ACHN (cell line): Measurements from ENCODE around the gene AGAP1.

Source experiments
- DNase-seq: peaks from one replicate; pipeline ENCODE4 v3.0.0-alpha.2; 2015
- in situ Hi-C: cut with HindIII; loops from 2 replicates; pipeline ENCODE4 v1.10.0; 2017; ENCODE audit warnings: low sequenced_read_pairs, low pct_ligation_motif_present, low pct_unique_long_range_greater_than_20kb

AGAP1 gene

DNA sequence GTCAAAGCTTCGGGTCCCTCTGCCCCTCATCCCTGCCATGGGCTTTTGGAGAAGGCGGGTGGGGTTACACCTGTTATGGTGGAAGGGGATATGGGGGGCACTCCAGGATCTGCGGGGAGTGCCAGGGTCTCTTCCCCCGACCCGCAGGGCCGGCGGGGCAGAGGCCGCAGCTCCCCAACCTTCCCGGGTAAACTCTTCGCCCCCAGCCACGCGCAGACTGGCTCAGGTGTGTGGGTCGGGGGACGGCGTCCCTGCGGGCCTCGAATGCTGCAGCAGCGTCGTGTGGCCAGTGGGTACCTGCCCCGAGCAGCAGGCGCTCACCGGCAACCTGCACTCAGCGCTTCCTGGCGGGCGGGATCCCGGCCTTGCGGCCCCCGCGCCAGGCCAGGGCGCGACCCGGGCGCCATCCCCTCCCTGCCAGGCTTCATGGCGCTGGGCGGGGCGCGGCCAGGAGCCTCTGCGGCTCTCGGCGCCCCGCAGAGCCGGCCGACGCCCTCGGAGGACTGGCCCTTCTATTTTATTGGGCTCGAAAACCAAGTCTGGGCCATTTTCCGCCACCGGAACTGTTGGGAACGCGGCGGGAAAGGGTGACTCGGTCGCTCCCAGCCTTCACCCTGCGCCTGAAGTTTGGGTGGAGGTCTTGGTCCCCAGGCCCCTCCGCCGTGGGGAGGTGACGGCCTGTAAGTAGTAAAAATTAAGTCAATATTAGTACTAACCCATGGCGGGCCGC, 669.8 kb downstream of the AGAP1 start:
- no peak for DNase-seq

DNA sequence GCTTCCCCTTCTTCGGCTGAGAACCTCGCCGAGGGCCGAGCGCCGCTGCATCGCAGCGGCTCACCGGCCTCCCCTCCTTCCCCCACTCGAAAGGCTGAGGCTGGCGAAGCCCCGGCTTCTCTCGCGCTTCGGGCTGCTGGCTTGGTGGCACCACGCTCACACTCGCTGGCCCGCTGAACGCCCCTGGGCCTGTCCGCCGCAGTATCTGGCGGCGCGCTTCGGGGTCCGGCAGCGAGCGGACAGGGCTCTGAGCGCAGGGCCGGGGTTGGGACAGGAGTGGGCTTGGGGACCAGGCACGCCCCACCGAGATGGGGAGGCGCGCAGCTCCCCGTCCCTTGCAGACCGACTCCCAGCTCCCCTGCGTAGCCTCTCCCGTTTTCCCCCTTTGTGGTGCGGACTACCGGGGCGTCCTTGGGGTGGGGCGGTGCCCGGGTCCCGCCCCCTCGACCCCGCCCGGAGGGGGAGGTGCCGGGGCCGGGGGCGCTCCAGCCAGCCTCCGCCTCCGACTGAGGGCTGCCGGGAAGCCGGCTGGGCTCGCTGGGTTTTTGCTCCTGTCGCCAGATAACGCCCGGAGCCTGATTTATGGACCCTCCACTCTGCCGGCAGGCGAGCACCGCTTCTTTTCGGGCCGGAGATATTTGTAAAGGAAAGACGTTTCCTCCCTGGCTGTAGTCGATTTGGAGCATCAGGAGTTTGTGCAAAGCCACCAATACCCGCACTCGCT, 670.5 kb downstream of the AGAP1 start:
- DNase-seq, result no peak

More for the DNA sequence above, 669.8 kb downstream of the AGAP1 start:
- in situ Hi-C loops, result no loop called here

DNA sequence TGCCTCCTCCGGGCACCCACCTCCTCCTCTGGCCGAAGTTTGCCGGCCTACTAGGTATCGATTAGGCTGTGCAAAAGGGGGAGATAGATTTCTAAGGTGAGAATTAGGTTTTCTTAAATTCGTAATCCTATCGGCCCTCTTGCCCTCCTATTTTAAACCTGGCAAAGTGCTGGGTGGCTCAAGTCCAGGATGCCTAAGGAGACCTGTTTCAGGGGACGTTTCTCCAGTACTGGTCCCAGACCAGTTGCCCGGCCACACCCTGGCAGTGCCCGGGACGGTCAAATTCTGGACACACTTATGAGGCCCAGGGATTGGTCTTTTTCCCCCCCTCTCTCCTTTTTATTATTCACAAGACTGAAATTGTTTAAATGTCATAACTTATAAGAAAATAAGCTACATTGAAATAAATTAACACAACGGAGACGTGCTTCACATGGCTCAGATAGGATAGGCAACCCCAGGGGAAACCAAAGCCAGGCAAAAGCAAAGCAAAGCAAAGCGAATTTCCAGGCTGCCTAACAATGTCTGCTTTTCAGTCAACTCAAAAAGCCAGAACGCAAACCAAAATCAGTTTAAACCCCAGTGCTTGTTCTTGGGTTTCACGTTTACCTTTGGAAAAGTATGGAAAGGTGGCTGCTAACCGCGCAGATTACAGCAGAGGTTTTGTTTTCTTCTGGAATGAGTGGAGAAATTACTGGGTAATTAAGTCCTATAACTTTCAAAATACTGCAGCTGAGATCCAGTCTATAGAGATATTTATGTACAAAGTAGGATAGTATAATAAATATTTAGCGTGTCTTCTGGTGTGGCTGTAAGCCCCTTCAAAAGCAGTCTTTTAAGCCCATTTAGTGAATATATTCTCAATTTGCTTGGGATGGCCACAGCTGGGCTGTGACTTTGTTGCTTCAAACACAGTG, 671.3 kb downstream of the AGAP1 start:
- in situ Hi-C loops, result no loop called here
- DNase-seq, result no peak

More for the DNA sequence above, 670.5 kb downstream of the AGAP1 start:
- in situ Hi-C loops, result no loop called here

DNA sequence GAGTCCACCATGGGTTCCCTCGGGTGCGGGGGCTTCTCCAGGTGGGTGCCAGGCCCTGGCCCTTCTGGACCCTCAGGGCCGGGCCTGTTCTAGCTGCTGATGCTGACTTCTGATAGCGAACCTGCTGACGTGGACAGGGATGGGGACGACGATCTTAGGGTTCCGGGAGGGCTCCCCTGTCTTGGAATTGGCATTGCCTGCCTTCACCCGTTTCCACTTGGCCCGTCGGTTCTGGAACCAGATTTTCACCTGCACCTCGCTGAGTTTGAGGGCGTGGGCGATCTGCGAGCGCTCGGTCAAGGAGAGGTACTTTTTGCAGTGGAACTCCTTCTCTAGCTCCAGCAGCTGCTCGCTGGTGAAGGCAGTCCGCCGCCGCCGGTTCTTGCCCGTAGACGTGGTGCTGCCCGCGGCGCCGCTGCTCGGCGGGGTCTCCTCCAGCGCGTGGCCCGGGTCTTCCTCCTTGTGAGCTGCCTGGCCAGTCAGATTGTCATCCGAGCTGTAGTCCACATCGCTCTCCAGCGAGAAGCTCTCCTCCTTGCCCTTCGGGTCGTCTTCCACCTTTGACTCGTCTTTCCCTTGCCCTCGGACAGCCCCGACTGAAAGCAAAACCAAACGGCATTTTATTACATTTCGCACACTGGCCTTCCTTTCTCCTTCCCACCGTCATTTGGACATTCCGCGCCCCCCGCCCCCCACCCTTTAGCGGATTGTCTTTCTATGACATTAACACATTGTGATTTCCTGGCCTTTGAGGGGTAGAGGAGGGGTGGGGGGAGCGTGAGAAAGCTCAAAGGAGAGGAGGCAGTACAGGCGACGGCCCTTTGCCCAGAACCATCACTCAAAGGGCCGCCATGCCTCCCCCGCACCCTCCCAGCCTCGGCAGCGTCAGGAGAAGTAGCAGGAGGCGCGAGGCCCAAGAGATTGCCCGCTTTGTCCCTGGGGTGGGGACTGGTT, 672.3 kb downstream of the AGAP1 start:
- in situ Hi-C loops, result no loop called here
- DNase-seq, result no peak

DNA sequence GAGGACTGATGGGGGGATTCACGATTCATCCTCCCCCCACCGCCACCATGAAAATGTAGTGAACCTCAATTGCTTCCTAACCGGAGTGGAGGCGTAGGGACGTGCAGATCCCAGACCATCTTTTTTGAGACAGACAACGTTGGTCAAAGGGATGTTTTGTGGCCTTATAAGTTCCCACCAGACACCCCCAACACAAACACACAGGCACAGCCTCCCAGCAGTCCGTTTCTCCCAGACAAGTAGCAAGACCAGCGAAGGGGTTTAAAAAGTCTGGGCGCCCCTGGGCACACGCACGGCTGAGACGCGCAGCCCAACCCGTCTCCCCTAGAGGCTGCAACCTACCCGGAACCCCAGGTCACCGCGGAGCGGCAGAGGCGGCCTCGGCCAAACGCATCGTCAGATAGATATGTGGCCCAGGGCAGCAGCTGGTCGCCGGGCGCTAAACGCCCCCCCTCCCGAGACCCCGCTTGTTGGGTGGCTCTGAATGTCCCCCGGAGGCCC, 673.0 kb downstream of the AGAP1 start:
- in situ Hi-C loops, result no loop called here
- peak; percentile 33 for DNase-seq

DNA sequence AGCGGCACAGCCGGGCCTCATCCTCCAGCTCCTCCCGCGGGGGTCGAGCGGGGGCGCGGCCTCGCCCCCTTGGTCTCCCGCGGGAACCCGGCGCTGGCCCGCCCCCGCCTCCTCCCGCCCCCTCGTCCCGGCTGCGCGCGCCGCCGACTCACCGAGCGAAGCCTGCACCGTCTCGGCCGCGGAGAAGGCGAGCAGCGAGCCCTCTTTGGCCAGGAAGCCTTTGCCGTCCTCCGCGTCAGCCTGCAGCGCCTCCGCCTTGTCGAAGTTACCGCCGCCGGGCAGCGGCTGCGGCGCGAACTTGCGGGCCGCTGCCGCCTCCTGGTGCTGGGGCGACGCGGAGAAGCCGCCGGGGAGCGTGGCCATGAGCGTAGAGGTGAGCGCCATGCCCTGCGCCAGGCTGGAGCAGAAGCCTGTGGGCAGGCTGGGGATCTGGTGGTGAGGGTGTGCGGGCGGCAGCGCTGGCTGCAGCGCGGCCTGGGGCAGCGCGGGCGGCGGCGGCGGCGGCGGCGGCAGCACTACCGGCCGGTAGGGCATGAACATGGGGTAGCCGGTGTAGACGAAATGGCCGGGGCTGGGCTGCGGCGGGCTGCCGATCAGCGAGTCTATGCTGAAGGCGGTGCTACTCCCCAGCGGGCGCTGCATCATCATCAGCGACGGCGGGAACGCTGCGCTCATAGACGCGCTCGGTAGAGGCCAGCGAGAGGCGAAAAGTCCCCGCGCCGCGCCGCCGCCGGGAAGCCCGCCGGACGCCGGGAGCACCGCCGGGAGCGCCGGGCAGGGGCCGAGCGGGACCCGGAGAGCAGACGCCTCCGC, 673.7 kb downstream of the AGAP1 start:
- in situ Hi-C loops, result no loop called here
- peak; percentile 74 for DNase-seq

DNA sequence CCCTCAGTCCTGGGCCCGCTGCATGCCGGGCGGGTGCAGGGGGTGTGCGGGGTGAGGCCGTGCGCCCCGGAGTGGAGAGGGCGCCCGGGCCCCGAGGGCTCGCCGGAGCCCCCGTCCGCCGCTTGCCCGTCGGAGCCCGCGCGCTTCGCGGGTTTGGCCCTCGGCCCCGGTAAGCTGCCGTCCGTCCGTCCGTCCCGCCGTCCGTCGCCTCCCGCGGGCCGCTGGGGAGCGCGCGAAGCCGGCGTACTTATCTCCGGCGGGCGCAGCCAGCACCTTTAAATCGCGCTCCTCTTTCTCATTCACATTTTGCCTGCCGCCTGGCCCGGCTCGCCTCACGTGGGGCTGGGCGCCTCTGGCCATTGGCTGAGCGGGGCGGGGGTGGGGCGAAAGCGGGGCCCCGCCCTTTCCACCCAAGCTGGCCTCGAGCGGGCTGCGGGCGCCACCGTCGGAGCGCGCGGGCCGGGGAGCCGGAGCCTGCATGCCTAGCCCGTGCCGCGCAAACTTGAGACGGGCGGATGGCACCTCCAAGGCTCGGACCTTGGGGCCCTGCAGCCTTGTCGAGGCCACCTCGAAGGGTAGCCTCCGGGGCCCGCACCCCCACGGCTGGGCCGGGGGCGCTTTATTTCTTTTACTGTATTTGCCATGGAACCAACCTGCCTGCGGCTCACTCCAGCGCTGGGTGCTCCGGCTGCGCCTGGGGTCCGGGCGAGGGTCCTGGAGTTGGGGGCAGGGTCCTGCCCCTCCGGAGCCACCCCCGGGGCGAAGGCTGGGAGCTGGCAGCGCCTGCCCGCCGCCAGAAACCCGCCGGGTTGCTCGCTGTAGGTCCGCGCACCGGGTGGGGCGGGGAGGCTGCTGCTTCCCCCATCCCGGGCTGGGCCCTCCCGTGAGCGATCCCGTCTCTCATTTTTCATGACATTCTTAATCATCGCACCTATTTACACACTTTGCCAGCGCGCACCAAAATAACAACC, 674.6 kb downstream of the AGAP1 start, which contains the start of gene GBX2:
TSS of gene GBX2 (minus strand) at position 277 of the 971 bp plus-strand sequence. CDS start 415 bp downstream, outside the sequence.
- in situ Hi-C loops, result no loop called here
- peak; percentile 94 for DNase-seq

DNA sequence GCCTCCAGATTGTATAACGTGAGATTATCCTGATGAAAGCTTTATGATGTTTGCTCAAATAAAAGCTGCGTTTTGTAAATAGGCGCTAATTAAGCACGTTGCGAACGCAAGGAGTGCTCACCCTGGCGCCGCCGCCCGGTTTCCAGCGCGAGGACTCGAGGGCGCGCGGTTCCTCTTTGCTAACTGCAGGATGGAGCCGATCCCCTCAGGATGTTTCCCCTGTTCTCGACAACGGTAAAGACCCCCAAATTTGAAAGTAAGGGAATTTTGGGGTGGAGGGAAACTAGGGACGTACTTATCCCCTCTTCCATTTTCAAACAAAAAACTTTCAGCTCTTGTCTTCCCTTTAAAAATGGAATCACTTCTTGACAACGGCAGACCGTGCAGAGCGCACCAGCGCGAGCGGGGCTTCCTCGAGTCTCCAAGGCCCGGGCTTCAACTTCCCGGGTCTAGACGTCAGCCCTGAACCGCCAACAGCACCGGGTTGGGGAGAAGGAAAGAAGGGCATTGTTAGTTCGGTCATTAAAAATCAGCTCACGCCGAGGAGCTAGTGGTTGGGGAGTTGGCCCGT, 675.4 kb downstream of the AGAP1 start:
- DNase-seq, result no peak
- in situ Hi-C loops, result no loop called here

DNA sequence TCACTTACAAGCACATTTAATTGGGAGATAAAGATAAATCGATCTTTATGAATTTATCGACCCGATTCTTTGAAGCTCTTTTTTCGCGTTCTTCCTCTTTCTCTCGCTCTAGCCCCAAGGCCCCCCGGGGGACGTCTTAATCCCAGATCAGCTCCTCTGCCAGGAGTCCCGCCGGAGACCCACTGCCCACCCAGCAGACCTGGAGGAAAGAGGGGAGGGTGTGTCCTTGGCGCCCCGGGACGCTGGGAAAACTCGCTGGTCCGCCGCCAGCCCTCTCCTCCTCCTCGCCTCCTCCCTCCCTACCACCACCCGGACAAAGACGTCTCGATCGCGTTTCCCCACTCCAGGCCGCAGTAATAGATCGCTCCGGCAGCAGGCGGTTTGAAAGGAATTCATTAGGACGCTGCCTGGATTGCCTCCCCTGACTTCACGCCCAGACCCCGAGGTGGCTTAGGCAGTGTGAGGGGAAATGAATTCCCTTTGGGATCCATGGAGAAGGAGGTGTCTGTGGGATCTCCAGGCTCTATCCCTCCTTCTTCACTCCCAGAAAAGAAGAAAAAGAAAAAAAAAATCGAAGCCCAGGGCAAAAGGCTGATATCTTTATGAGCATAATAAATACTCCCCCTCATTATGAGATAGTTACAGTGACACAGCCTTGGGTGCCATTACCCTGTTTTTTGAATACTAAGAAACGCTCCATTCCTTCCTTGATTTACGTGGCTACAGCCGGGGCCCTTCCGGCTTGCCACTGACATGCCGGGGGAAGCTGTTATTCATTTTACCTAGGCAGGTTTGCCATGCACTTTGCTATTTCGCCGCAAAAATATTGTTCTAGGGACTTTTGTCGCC, 676.1 kb downstream of the AGAP1 start:
- no peak for DNase-seq
- in situ Hi-C loops, result no loop called here

DNA sequence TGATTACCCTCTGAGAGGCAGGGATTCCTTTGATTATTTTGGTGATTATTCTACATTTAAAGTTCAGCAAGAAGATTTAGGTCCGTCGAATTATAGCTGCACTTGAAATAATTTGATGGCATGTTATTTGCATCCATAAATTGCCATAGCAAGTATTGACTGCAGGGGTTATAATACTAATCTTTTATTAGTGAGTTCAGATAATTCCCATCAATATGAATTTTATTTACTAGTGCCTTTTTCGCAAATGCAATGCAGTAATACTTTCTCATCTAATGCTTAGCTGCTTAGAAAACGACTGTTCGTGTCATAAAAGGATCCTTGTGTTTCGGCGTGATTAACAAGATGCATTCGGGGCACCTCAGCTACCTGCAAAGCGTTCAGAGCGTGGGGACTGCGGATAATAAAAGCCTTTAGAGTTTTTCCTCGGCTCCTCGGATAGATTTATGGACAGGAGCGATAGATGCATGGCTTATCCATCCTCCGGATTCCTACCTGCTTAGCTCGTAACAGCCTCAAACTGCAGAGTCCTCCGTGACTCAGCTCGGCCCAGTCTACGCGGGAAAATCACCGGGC, 676.8 kb downstream of the AGAP1 start:
- in situ Hi-C loops, result no loop called here
- no peak for DNase-seq

DNA sequence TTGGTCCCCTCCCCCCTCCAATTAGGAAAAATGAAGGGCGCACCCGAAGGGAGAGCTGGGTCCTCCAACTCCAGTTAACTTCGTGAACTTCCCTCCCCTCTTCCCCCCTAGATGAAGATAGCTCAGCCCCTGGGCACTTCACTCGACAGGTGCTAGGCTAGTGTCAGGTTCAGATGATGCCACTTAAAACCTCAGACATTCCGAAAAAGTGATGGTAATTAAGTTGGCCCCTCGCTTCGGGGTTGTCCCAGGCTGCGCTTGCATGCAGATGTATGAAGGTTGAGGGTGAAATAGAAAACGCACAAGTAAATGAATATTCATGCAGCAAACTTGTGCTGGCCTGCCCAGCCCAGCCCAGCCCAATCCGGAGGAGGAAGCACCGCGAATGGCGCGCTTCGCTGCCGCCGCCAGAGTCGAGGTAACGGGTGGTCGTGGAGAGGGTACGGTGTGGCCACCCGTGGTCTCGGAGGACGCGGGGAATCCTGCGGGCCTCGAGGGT, 677.4 kb downstream of the AGAP1 start:
- in situ Hi-C loops, result no loop called here

DNA sequence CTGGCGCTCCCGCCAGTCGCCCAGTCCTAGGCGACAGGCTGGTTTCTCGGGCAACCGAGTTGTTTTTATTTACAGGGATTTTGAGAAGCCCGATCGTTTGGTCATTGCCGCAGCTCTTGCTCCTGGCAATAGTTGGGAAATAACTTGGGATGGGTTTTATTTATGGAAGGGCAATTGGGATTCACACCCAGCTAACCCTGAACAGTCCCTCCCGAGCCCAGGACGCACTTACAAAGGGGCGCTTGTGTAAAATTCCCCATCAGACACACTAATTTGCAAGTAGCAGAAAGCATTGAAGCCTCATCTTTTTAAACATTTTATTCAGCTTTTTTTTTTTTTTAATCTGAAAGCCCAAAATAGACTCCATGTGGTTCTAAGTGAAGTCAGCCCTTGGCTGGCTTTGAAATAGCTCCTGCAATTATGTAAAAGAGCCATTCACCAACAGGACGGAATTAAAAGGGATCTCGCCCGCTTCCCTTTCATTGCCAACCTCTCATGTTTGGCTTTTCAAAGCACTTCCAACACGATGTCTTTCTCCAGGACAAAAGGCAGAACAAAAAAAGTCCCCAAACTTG, 677.9 kb downstream of the AGAP1 start:
- in situ Hi-C loops, result no loop called here
- DNase-seq, result no peak

More for the DNA sequence above, 677.4 kb downstream of the AGAP1 start:
- DNase-seq, result no peak

DNA sequence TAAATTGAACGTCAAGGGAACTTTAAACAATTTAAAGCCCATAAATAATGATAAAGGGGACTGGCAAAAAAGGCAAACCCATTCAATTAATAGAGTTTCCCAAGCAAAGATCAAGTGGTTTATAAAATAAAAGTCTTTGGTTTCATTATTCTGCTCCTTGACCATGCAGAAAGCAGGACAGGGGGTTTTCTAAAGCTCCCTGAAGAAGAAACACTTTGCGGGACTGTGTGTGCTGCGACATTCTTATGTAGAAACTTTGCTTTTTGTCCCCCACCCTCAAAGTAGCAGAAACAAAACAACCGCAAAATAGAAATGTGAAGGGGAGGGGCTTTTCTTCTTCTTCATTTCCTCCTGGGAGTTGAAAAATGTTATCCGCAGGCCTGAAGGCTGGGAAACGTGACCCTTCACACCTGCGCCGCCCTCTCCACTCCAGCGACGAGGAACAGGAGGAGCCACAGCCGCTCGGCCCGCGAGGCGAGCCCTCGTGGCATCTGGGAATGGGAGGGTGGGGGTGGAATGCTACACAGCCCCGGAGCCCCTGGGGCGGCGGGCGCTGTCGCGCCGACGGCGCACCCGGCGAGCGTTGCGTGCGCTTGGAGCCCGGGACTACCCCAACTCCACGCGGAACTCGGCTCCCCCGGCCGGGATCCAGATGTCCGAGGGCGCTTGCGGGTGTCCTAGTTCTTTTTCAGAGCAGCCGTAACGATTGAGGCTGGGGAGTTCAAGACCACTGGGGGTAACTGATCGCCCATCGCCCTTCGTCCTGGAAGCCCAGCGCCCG, 678.6 kb downstream of the AGAP1 start:
- no peak for DNase-seq
- in situ Hi-C loops, result no loop called here
